Ovary (tissue), 3 donors: ENCODE data around the gene MYRF.

ENCODE experiments used
- EP300 ChIP-seq: sonication (generic); formaldehyde crosslinking; IDR thresholded peaks from one replicate; pipeline ENCODE4 v1.6.1; 2017; ENCODE audit warnings: antibody characterized with exemption
- POLR2A ChIP-seq: fragments of 450-650 bp; IDR thresholded peaks from one replicate; pipeline ENCODE4 v1.6.1; 2017; ENCODE audit warnings: antibody characterized with exemption, mild to moderate bottlenecking, moderate library complexity
- TF ChIP-seq, protein P1 (sequence below), 3 donors: fragments of 450-650 bp in 2 of 3; fragments of 200-600 bp in 1 of 3; IDR thresholded peaks; one replicate each; pipeline versions ENCODE4 v1.5.1 to v1.8.0; 2016 to 2022; ENCODE audit warnings: antibody characterized with exemption in 3 of 3, mild to moderate bottlenecking in 1 of 3
- donor health status: DM: no; HTN: no; CAD: no.

DNA sequence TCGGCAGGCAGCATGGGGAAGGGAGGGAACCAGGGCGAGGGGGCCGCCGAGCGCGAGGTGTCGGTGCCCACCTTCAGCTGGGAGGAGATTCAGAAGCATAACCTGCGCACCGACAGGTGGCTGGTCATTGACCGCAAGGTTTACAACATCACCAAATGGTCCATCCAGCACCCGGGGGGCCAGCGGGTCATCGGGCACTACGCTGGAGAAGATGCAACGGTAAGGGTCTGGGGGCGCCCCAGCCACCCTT is 75.9 kb downstream of the MYRF start:
- TF ChIP-seq EP300 (no peak), POLR2A (no peak)
- TF ChIP-seq, protein P1, sequence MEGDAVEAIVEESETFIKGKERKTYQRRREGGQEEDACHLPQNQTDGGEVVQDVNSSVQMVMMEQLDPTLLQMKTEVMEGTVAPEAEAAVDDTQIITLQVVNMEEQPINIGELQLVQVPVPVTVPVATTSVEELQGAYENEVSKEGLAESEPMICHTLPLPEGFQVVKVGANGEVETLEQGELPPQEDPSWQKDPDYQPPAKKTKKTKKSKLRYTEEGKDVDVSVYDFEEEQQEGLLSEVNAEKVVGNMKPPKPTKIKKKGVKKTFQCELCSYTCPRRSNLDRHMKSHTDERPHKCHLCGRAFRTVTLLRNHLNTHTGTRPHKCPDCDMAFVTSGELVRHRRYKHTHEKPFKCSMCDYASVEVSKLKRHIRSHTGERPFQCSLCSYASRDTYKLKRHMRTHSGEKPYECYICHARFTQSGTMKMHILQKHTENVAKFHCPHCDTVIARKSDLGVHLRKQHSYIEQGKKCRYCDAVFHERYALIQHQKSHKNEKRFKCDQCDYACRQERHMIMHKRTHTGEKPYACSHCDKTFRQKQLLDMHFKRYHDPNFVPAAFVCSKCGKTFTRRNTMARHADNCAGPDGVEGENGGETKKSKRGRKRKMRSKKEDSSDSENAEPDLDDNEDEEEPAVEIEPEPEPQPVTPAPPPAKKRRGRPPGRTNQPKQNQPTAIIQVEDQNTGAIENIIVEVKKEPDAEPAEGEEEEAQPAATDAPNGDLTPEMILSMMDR (IDR thresholded peaks at IDR 0.05) = no peak
